Dendritic cell treated with granulocyte-macrophage colony-stimulating factor and Interleukin-4, amounts not matched to agents 40 ng/mL and 50 ng/mL, for 4 days (primary cell): ENCODE data around the gene PRKAR2B.
A peak's percentile ranks its signal among the peaks of the same experiment; 100 is the strongest.
"Not testable (repeated sequence)": the region's sequence is repeated elsewhere in the genome, so short reads cannot be mapped to it uniquely, and the experiment has no call there.

Experiments
- H3K27ac Mint-ChIP-seq: one replicate; pipeline ENCODE4 v1.8.0; 2022; ENCODE audit warnings: mild to moderate bottlenecking, mixed read lengths
- H3K27me3 Mint-ChIP-seq: one replicate; pipeline ENCODE4 v1.8.0; 2022; ENCODE audit warnings: mild to moderate bottlenecking, mixed read lengths
- H3K36me3 Mint-ChIP-seq: one replicate; pipeline ENCODE4 v1.8.0; 2022; ENCODE audit warnings: low read depth, mixed read lengths
- H3K4me1 Mint-ChIP-seq: one replicate; pipeline ENCODE4 v1.8.0; 2022; ENCODE audit warnings: low read depth, mixed read lengths
- H3K4me3 Mint-ChIP-seq: one replicate; pipeline ENCODE4 v1.8.0; 2022; ENCODE audit warnings: mild to moderate bottlenecking, moderate library complexity, mixed read lengths
- H3K9me3 Mint-ChIP-seq: one replicate; pipeline ENCODE4 v1.8.0; 2022; ENCODE audit warnings: mixed read lengths
- intact Hi-C: fragments of 100-400 bp; cut with micrococcal nuclease; formaldehyde crosslinking; loops from one replicate; pipeline ENCODE4 v1.15.0; 2022

PRKAR2B gene

GRCh38 chr7:107047902-107048782 lies 3.6 kb downstream of the PRKAR2B start:
- intact Hi-C loops, result loop anchor here (10.0 kb wide), 1 partner anchor 97 kb away; no protein-coding TSS in a partner anchor
- Mint-ChIP-seq H3K27ac (peak overlapping the region; percentile 45), H3K36me3 (peaks cover 7% of the 10 kb centered on the region)

GRCh38 chr7:107048783-107049418 lies 4.4 kb downstream of the PRKAR2B start:
- Mint-ChIP-seq H3K9me3 (no peaks in the 10 kb centered on the region), H3K36me3 (peaks cover 7% of the 10 kb centered on the region), H3K4me3 (no peak overlapping the region), H3K27me3 (peaks cover 3% of the 10 kb centered on the region), H3K4me1 (peaks cover 24% of the 10 kb centered on the region), H3K27ac (peak overlapping the region; percentile 45)
- intact Hi-C loops, result loop anchor here (10.0 kb wide), 1 partner anchor 96 kb away; no protein-coding TSS in a partner anchor

More at GRCh38 chr7:107047902-107048782, 3.6 kb downstream of the PRKAR2B start:
- H3K9me3 Mint-ChIP-seq, result no peaks in the 10 kb centered on the region
- peaks cover 27% of the 10 kb centered on the region for H3K4me1 Mint-ChIP-seq
- no peak overlapping the region for H3K4me3 Mint-ChIP-seq
- H3K27me3 Mint-ChIP-seq, result peaks cover 3% of the 10 kb centered on the region

- Mint-ChIP-seq H3K27ac (no peak overlapping the region), H3K4me3 (no peak overlapping the region), H3K9me3 (no peaks in the 10 kb centered on the region), H3K4me1 (peaks cover 21% of the 10 kb centered on the region), H3K36me3 (peaks cover 7% of the 10 kb centered on the region), H3K27me3 (peaks cover 3% of the 10 kb centered on the region)
- intact Hi-C loops, result loop anchor here (10.0 kb wide), 1 partner anchor 95 kb away; no protein-coding TSS in a partner anchor
Observed at GRCh38 chr7:107049480-107049879, 5.0 kb downstream of the PRKAR2B start.

- intact Hi-C loops, result loop anchor here (10.0 kb wide), 1 partner anchor 95 kb away; no protein-coding TSS in a partner anchor
- Mint-ChIP-seq H3K27me3 (peaks cover 3% of the 10 kb centered on the region), H3K4me1 (peaks cover 21% of the 10 kb centered on the region), H3K4me3 (no peak overlapping the region), H3K9me3 (no peaks in the 10 kb centered on the region), H3K27ac (no peak overlapping the region), H3K36me3 (peaks cover 5% of the 10 kb centered on the region)
Observed at GRCh38 chr7:107049971-107050532, 5.5 kb downstream of the PRKAR2B start.

- intact Hi-C loops, result no loop called here
- H3K4me1 Mint-ChIP-seq, result peaks cover 8% of the 10 kb centered on the region
- H3K9me3 Mint-ChIP-seq, result no peaks in the 10 kb centered on the region
- H3K36me3 Mint-ChIP-seq, result no peaks in the 10 kb centered on the region
- no peak overlapping the region for H3K4me3 Mint-ChIP-seq
- no peak overlapping the region for H3K27ac Mint-ChIP-seq
- H3K27me3 Mint-ChIP-seq, result no peaks in the 10 kb centered on the region
Observed at GRCh38 chr7:107051376-107051775, 6.9 kb downstream of the PRKAR2B start.

- H3K36me3 Mint-ChIP-seq, H3K4me3 Mint-ChIP-seq, H3K4me1 Mint-ChIP-seq, intact Hi-C loops, H3K27ac Mint-ChIP-seq, H3K9me3 Mint-ChIP-seq, H3K27me3 Mint-ChIP-seq: not testable (repeated sequence)
Observed at GRCh38 chr7:107054965-107055364, 10.5 kb downstream of the PRKAR2B start.

- H3K4me1 Mint-ChIP-seq, H3K9me3 Mint-ChIP-seq, H3K27me3 Mint-ChIP-seq, H3K36me3 Mint-ChIP-seq, H3K27ac Mint-ChIP-seq, intact Hi-C loops, H3K4me3 Mint-ChIP-seq: not testable (repeated sequence)
Observed at GRCh38 chr7:107056058-107056457, 11.6 kb downstream of the PRKAR2B start.

- Mint-ChIP-seq H3K27me3 (no peaks in the 10 kb centered on the region), H3K27ac (no peak overlapping the region), H3K36me3 (no peaks in the 10 kb centered on the region), H3K9me3 (no peaks in the 10 kb centered on the region), H3K4me1 (no peaks in the 10 kb centered on the region), H3K4me3 (no peak overlapping the region)
- intact Hi-C loops, result no loop called here
Observed at GRCh38 chr7:107056728-107057473, 12.4 kb downstream of the PRKAR2B start.

GRCh38 chr7:107057474-107057833 lies 12.9 kb downstream of the PRKAR2B start:
- H3K27me3 Mint-ChIP-seq, result no peaks in the 10 kb centered on the region
- no peaks in the 10 kb centered on the region for H3K4me1 Mint-ChIP-seq
- no peaks in the 10 kb centered on the region for H3K36me3 Mint-ChIP-seq
- H3K9me3 Mint-ChIP-seq, result no peaks in the 10 kb centered on the region
- H3K27ac Mint-ChIP-seq, result no peak overlapping the region
- H3K4me3 Mint-ChIP-seq, result no peak overlapping the region
- intact Hi-C loops, result no loop called here

GRCh38 chr7:107059468-107059867 lies 15.0 kb downstream of the PRKAR2B start:
- Mint-ChIP-seq H3K4me3 (no peak overlapping the region), H3K9me3 (no peaks in the 10 kb centered on the region), H3K4me1 (peaks cover 5% of the 10 kb centered on the region), H3K27ac (no peak overlapping the region), H3K36me3 (no peaks in the 10 kb centered on the region), H3K27me3 (no peaks in the 10 kb centered on the region)
- intact Hi-C loops, result no loop called here

- intact Hi-C loops, result no loop called here
- Mint-ChIP-seq H3K9me3 (no peaks in the 10 kb centered on the region), H3K4me3 (no peak overlapping the region), H3K27me3 (no peaks in the 10 kb centered on the region), H3K36me3 (no peaks in the 10 kb centered on the region), H3K27ac (no peak overlapping the region), H3K4me1 (peaks cover 5% of the 10 kb centered on the region)
Observed at GRCh38 chr7:107063245-107064120, 19.0 kb downstream of the PRKAR2B start.

- peaks cover 8% of the 10 kb centered on the region for H3K4me1 Mint-ChIP-seq
- H3K9me3 Mint-ChIP-seq, result no peaks in the 10 kb centered on the region
- no peaks in the 10 kb centered on the region for H3K36me3 Mint-ChIP-seq
- intact Hi-C loops, result no loop called here
- no peak overlapping the region for H3K27ac Mint-ChIP-seq
- no peaks in the 10 kb centered on the region for H3K27me3 Mint-ChIP-seq
- no peak overlapping the region for H3K4me3 Mint-ChIP-seq
Observed at GRCh38 chr7:107064255-107064654, 19.8 kb downstream of the PRKAR2B start.

GRCh38 chr7:107065929-107066247 lies 21.4 kb downstream of the PRKAR2B start:
- intact Hi-C loops, result no loop called here
- H3K27ac Mint-ChIP-seq, result no peak overlapping the region

More at GRCh38 chr7:107065929-107066247, 21.4 kb downstream of the PRKAR2B start:
- peaks cover 12% of the 10 kb centered on the region for H3K4me1 Mint-ChIP-seq
- H3K9me3 Mint-ChIP-seq, result no peaks in the 10 kb centered on the region
- no peaks in the 10 kb centered on the region for H3K36me3 Mint-ChIP-seq
- H3K4me3 Mint-ChIP-seq, result no peak overlapping the region
- H3K27me3 Mint-ChIP-seq, result no peaks in the 10 kb centered on the region
